Putamen (tissue), 1 donor: Measurements from ENCODE around the gene ZP1.

Source experiments
- DNase-seq: peaks from one replicate; pipeline ENCODE4 v3.0.0-alpha.2; 2016; ENCODE audit warnings: low spot score

The ZP1 gene

DNA sequence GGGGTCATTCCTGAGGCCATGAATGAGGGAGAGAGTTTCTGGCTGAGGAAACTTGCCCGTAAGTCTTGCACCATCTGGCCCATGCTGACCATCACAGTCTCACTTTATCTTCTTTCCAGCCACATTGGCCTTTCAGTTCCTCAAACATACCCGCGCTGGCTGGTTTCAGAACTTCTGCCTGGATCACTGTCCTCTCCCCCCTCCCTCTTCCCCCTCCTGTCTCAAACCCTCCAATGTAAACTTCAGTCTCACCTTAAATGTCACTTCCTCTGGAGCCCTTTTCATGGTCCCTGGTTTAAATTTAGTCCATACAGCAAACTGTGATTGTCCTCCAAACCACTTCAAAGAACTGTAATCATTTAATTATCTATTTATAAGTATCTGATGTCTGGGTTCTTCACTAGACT lies 42.9 kb downstream of the ZP1 start:
- no peak for DNase-seq

DNA sequence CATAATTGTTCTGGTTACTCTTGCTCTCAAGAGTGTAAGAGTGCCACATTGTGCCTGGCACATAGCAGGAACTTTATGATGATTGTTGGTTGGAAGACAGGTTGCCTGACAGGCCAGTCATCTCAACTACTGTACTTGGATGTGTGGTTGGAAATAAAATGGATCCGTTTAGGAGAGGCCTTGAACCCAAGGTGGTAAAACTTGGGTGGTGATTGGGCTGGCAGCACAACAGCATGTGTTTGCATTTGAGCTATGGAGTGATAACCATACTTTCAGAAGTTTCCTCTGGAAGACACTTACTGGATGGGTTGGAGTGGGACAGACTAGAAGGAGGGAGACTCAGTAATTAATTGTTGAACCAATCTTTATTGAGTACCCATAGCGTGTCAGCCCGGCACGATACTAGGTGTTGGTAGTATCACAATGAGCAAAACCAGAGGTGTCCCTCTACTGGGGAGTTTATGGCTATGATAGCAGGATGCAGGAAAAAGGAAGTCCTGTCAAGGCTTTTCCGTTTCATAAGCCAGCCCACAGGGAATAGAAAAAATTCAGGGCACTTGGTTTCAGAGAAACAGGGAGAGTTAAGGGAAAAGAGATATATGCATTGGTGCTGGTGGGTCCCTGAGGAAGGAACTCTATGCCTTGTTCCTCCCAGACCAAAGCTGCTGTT lies 43.5 kb downstream of the ZP1 start:
- DNase-seq: no peak

DNA sequence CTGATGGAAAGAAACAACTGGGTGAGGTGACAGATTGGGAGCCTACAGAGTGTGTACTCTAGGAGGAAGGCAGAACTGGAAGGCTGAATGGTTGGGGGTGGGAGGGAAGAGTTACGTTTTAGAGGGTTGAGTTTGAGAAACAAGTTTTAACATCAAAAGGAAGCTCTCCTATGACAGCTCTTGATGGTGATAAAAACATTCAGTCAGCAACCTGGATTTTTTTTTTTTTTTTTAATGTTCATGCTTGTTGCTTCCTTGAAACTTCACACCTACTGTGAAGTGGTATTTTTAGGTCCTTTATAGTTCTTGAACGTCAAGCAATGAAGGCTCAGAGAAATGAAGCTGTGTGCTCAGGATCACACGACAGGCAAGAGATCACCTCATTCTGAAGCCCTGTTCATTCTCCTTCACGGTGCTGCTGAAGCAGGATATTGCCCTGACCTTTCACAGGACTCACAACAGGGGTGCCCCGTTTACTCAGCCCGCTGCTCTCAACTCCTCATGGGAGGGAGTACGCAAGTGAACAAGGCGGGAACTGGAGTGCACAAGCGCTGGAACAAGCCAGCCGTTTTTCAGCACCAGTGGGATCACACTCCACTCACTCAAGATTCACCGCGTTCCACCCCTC lies 45.0 kb downstream of the ZP1 start:
- no peak for DNase-seq

DNA sequence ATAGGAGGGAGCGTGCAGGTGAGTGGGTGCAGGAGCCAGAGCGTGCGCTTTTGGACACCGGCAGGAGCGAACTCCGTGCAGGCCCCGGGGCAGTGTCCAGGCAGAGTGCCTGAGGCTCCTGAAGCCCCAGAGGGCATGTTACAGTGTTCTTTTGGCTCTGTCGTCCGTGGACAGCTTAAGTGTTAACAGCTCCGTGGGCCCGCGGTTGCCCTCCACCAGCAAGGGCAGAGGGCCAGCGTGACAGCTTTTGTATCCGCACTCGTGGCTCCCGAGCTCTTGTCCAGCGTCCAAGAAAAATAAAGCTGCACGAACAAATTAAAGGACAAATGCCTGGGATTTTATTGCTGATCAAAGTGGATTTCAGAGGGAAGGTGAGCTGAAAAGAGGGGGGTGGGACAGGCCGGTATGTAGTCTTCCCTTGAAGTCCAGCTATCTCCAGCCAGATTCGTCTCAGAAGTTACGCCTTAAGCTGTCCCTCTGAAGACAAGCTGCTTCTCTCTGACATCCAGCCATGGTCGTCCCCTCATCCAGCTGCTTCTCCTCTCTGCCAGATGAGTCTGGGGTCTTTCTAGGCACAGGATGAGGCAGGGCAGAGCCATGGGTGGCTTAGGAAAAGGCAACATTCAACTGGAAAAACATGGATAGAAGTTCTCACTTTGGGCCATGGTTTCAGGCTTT lies 45.6 kb downstream of the ZP1 start:
- DNase-seq: no peak

DNA sequence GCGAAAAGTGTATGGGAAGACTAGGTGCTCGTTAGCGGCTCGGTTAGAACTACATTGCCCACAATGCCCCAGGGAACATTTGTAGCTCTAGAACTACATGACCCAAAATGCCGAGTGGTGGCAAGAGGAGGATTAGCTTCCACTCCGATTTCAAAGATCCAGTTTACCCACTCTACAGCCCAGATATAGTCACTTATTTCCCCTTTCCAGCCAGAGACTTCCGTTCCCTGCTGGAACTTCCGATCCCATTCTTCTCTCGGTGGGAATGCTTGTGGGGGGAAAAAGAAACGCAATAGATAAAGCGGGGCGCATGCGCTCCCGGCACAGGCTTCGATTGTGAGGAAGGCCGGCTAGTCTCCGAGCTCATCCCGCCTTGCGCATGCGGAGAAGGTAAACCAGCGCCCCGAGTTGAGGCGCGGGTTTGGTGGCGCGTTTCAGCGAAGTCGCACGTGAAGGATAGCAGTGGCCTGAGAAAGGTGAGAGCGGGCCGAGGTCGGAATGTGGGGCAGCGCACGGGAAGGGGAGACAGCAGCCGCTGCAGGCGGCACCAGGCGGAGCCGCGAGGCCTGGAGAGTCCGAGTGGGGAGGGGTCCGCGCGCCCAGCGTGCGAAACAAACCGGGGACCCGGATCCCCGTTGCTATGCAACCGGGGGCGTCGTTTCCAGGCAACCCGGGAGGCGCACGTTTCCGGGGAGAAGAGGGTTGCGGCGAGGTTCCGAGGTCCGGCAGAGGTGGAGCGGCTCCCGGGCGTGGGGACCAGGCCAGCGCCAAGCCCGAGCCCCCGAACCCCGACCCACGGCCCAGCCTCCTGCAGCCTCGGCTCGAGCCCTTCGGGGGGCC lies 46.7 kb downstream of the ZP1 start, which contains the start of gene TMEM109:
Gene TMEM109 (plus strand): TSS at position 366 of the 840 bp plus-strand sequence. CDS start 5,536 bp downstream, outside the sequence.
- DNase-seq: peak; percentile 93

DNA sequence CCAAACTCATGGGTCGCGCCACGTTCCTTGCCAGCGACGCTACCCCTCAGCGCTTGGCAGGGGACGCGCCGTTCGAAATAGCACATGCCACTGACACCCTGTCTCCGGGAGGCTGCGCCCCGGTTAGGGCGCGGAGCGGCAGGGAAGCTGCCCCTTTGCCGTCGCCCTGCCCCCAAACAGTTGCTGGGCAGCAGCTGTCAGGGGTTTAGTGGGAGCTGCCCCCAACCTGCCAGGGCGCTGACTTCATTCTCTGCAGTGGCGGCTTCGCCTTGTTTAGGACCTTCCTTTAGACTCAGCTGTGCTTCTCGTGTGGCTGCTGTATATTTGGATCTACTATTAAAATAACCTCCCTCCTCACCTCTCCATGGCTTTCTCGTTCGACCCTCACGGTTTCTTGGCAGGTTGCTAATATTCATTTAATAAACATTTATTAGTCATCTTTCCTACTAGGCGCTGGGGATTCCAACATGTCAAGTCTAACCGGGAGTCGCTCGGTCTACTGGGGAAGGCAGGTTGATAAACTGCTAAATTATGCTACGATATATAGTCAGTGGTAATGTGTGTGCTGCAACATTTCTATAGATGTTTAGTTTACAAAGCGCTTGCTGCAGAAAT lies 47.4 kb downstream of the ZP1 start:
- no peak for DNase-seq

DNA sequence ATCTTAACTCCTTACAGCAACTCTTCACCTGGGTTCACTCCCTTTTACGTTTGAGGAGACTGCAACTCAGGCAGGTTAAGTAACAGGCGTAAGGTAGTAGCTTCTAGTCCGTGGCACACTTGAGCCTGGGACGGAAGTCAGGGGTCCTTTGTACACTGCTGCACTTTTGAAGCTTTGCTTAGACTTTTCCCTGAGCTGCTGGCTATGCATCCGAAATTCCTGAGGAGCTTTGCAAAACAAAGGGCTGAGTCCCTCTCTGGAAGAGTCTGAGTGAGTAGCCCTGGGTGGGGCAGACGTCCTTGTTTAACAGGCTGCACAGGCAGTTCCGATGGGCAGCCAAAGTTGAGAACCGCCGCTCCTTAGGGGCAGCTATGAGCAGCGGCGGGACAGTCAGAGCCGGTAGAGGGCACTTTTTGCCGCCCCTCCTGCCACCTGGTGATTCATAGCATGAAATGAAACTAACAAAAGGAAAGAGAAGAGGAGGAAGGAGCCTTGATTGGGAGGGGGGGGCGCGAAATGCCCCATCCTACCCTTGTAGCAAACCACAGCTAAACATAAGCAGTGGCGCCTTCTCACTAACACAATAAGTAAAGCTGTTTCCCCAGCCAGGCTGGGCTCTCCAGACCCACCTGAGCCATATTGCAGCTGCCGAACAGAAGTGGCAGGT lies 48.0 kb downstream of the ZP1 start:
- no peak for DNase-seq

DNA sequence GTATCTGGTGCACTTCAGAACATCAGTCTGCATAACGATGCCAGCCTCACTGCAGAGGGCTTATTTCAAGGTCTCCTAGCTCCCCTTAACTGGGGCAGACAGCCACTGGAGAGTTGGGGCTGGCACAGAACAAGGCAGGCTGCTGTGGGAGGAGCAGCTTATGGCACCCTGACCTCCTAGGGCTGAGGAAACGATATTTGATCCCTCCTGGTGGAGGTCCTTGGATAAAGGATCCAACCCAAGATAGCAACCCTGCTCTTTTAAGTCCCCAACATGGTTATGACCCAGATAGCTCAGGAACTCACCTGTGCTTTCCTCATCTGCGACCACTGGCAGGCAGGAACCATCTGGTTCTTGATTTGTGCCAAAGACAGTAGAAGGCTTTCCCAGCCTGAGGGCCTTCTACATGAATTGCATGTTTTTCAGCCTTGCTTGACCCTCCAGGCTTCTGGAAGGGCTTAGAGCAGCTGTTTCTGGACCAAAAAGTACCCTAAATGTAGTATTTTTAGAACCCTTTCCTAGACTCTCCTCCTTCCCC lies 49.4 kb downstream of the ZP1 start:
- DNase-seq: no peak

DNA sequence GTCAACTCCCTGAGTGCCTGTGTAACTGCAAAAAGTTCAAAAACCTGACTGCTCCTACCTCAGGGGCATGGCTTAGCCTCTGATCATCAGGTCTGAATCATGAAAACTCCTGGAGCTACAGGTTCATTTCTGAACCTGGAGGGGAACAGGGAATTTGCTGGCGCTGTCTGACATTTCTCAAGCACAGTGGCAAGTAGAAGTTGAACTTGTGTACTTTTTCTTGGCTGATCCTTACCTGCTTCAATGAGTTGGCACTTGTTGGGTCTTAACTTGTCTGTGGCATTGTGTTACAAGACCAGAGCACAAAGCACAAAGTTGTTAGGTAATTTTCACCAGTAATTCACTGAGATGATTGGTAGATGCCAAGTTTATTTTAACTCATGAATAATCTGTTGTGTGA lies 49.9 kb downstream of the ZP1 start:
- DNase-seq: no peak

DNA sequence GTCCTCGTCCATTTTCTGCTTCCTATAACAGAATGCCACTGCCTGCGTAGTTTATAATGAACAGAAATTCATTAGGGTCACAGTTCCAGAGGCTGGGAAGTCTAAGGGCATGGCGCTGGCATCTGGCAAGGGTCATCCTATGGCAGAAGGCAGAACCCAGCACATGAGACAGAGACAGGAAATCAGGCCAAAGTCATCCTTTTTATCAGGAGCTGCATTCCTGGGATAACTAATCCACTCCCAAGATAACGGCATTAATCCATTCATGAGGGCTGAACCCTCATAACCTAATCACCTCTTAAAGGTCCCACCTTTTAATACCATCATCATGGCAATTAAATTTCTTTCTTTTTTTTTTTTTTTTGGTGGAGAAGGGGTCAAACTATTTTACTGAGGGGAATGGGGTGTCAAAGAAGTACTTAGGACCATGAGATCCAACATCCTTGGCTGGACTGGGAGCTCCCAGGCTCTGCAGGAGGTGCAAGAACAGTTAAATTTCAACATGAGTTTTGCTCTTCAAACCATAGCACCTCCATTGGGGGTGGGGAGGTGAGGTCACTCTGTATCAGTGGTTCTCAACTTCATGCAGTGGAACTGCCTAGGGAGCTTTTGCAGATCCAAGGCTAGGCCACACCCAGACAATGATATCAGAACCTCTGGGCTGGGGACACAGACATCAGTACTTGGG lies 51.1 kb downstream of the ZP1 start:
- DNase-seq: no peak

DNA sequence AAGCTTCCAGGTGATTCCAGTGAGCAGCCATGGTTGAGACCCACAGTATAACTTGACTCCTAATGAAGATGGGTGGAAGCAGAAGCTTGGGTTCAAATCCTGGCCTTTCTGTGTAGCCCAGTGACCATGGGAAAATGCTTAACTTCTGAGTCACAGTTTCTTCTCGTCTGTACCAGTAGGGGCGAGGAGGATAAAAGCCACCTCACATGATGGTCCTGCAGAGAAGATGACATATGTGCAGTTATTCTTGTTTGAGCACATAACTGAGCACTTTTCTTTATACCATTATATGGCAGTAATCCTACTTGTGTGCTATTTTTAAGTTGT lies 51.6 kb downstream of the ZP1 start:
- no peak for DNase-seq

DNA sequence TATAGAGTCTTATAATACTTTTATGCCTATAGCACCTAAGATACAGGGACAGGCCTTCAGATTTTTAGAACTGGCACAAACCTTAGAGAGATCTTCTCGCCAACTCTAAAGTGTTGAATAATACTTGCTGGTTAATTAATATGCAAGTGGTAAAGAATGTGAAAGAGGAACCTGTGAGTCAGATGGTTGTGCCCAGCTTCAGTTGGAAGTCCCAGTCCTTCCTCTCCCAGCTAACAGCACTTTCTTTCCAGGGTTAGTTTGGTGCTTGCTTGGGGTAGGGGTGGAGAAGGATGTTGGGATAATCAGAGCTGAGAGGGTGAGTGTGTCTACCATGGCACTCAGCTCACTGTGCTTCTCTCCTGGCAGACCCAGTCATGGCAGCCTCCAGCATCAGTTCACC lies 52.0 kb downstream of the ZP1 start:
- no peak for DNase-seq

DNA sequence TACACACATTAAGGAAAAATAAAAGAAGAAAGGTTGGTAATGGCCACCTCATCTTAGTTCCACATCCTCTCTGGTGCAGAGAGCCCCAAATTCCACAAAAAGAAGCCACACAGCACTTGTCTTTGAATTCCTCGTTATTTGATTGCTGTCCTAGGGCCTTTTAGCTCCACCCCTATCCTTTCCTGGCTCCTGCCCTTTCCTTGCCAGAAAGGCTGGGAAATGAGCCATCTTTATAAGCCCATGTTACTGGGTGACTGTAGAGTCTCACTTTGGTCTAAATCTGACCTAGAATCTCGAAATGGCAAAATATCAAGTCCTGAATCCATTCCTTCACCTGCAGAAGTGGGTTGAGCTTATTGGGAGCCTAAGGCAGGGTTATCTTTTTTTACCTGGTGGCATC lies 52.6 kb downstream of the ZP1 start:
- no peak for DNase-seq

DNA sequence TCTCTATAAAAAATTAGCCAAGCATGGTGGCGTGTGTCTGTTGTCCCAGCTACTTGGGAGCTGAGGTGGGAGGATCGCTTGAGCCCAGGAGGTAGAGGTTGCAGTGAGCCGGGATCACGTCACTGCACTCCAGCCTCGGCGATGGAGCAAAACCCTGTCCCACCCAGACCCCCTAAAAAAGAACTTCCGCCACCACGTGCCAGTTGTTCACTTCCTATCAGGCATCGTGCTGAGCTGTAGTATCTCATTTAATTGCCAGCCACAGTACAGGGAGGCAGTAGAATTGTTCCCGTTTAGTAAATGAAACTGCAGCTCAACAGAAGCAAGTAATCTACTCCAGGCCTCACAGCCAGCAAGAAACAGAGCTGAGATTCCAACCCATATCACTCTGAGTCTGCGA lies 53.9 kb downstream of the ZP1 start:
- DNase-seq: no peak

DNA sequence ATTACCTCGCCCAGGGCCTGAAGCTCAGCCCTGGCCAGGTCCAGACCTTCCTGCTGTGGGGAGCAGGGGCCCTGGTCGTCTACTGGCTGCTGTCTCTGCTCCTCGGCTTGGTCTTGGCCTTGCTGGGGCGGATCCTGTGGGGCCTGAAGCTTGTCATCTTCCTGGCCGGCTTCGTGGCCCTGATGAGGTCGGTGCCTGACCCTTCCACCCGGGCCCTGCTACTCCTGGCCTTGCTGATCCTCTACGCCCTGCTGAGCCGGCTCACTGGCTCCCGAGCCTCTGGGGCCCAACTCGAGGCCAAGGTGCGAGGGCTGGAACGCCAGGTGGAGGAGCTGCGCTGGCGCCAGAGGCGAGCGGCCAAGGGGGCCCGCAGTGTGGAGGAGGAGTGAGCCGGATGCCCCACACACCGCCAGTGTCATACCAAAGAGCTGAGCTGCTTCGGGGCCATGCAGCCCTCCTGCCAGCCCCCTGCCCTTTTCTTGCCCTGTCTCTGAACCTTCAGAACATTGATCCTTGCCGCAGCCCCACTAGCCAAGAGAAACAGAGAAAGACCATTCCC lies 54.5 kb downstream of the ZP1 start:
- no peak for DNase-seq

DNA sequence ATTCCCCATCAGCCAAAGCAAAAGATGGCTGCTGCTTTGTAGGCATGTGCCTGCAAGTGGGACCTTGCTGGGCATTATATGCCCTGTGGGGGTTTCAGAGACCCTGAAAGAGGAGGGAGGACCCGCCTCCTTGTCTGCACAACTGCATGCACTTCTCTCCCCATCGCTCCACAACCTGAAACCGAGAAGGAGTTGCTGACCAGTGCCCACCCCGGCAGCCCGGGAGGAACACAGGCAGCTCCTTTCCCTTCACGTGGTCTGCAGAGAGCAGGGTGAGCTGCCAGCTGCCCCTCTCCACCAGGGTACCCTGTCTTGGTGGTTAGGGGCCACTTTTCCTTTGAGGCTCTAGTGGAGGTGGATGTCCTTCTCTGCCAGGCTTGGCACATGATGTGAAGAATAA lies 55.6 kb downstream of the ZP1 start:
- no peak for DNase-seq

DNA sequence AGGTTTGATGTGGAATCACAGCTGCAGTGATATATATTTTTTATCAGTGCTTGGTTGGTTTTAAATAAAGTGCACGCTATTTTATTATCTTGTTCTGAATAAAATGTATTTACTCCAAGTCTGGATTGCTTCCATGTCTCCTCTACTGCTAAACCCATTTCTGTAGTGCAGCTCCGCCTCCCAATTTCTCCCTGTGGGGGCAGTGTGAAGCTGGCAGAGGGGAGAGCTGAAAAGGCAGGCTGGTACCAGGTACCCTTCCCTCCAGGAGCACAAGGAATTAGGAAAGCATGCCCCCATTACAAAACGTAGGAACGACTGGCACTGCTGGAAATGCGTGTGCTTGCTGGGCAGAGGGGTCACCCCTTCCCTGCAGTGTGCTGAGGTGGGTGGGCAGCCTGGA lies 56.0 kb downstream of the ZP1 start:
- DNase-seq: no peak

DNA sequence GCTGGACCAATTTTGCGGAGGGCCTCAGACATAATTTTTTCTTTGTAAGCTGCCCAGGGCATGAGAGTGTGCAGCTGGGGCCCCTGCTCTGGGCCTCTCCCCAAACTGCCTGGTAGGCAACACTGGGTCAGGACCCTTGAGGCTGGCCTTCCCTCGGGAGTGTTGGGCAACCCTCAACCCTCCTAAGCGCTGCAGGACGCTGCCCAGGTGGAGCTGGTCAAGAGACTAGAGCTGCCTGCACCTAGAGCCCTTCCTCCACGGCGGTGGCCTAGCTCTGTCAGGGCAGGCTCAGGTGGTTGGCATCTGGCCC lies 56.4 kb downstream of the ZP1 start:
- no peak for DNase-seq

DNA sequence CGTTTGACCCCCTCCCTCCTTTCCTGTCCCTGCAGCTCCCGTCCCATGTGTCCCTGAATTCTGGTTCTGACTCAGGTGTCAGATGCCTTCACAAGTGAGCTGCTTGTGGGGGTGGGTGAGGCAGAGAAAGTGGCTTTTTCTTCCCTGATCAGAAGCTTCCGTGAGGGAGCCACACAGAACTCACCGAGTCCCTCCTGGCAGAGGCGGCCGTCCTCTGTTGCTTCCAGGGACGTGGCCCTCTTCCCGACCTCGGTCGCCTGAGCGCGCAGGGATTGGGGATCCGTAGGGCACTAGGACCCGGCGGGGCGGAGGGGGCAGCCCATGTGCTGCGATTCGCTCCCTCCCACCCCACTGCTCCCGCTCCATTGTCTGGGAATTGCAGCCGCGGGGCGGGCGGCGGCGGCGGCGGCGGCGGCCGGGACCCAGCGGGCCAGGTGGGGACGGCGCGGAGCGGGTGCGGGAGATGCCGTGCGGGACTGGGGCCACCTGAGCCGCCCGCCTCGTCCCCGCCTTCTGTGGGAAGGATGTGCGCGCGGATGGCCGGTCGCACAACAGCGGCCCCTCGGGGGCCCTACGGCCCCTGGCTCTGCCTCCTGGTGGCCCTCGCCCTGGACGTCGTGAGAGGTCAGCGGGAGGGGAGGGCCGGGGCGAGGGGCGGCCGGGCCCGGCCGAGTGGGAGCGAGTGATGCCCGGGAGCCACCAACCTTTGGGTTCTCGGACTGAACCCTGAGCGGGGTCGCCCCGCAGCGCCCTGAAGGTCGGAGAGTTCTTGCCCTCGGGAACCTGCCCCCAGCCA lies 57.0 kb downstream of the ZP1 start, which contains the start of gene TMEM132A:
Gene TMEM132A (plus strand): TSS at position 351 of the 796 bp plus-strand sequence. CDS start 174 bp downstream, at position 525.
- DNase-seq: peak; percentile 81
